CD14-positive monocyte (primary cell): ENCODE data around the gene KIF16B. TPM values are rescaled to one million over a fixed set of nuclear protein-coding genes. Genes with fewer than 3 reads are reported as not detected.

ENCODE experiments used
- DNase-seq, 3 donors: peaks; one replicate each; pipeline ENCODE4 v3.0.0-alpha.2; 2011 to 2022
- H2AFZ ChIP-seq: 2 replicates; pipeline ENCODE4 v1.6.0; 2012; ENCODE audit warnings: mild to moderate bottlenecking, low read depth, low read length, inconsistent platforms; ENCODE audit not compliant: insufficient read depth, poor library complexity, severe bottlenecking
- H3K27ac ChIP-seq, 2 donors: 1 replicate in 1 of 2; 2 replicates in 1 of 2; pipeline ENCODE4 v1.5.1; 2012 to 2013; ENCODE audit warnings: low read length in 2 of 2, control low read depth in 1 of 2, inconsistent platforms in 1 of 2, low read depth in 1 of 2, mild to moderate bottlenecking in 1 of 2
- H3K27me3 ChIP-seq, 2 donors: one replicate each; pipeline versions ENCODE4 v1.6.0 to v1.6.1; 2011 to 2013; ENCODE audit warnings: low read length in 2 of 2; ENCODE audit not compliant: control insufficient read depth in 2 of 2, insufficient read depth in 2 of 2
- H3K36me3 ChIP-seq, 2 donors: replicated peaks in 1 of 2; 1 replicate in 1 of 2; 2 replicates in 1 of 2; pipeline versions ENCODE4 v1.5.1 to v1.6.1; 2012 to 2013; ENCODE audit warnings: low read length in 2 of 2, control low read depth in 1 of 2, inconsistent platforms in 1 of 2, mild to moderate bottlenecking in 1 of 2; ENCODE audit not compliant: insufficient read depth in 2 of 2, control insufficient read depth in 1 of 2
- H3K4me1 ChIP-seq, 2 donors: 1 replicate in 1 of 2; 2 replicates in 1 of 2; pipeline versions ENCODE4 v1.5.1 to v1.6.1; 2012 to 2013; ENCODE audit warnings: low read length in 2 of 2, control low read depth in 1 of 2, inconsistent platforms in 1 of 2, mild to moderate bottlenecking in 1 of 2, moderate library complexity in 1 of 2; ENCODE audit not compliant: insufficient read depth in 2 of 2, control insufficient read depth in 1 of 2
- H3K4me2 ChIP-seq: replicated peaks from 2 replicates; pipeline ENCODE3; 2012; ENCODE audit warnings: low read length, moderate library complexity, mild to moderate bottlenecking; ENCODE audit not compliant: poor library complexity, severe bottlenecking; ENCODE audit errors: extremely low read depth
- H3K4me3 ChIP-seq, 3 experiments: fragments of 200-600 bp in 1 of 3; sonication (generic) in 1 of 3; replicated peaks in 1 of 3; 1 replicate in 2 of 3; 2 replicates in 1 of 3; pipeline ENCODE4 v1.5.1; 2011 to 2013; ENCODE audit warnings: low read length in 3 of 3, mild to moderate bottlenecking in 3 of 3, control low read depth in 2 of 3, low read depth in 2 of 3, inconsistent platforms in 1 of 3, moderate library complexity in 1 of 3
- H3K79me2 ChIP-seq: 2 replicates; pipeline ENCODE4 v1.6.0; 2012; ENCODE audit warnings: mild to moderate bottlenecking, control low read depth, inconsistent platforms, low read length, moderate library complexity; ENCODE audit not compliant: insufficient read depth
- H3K9ac ChIP-seq: 2 replicates; pipeline ENCODE4 v1.6.0; 2017; ENCODE audit warnings: low read length, mild to moderate bottlenecking; ENCODE audit not compliant: insufficient read depth, poor library complexity, severe bottlenecking
- H3K9me3 ChIP-seq, 2 donors: replicated peaks in 1 of 2; 1 replicate in 1 of 2; 2 replicates in 1 of 2; pipeline versions ENCODE4 v1.5.1 to v1.6.1; 2012 to 2013; ENCODE audit warnings: low read length in 2 of 2, control low read depth in 1 of 2; ENCODE audit not compliant: control insufficient read depth in 1 of 2, insufficient read depth in 1 of 2
- H4K20me1 ChIP-seq: 2 replicates; pipeline ENCODE4 v1.6.0; 2012; ENCODE audit warnings: mild to moderate bottlenecking, low read length, control low read depth, moderate library complexity; ENCODE audit not compliant: insufficient read depth
- H3K27ac Mint-ChIP-seq, 7 donors: one replicate each; pipeline ENCODE4 v1.8.0; 2020; ENCODE audit warnings: mild to moderate bottlenecking in 7 of 7, mixed read lengths in 7 of 7, moderate library complexity in 6 of 7, inconsistent platforms in 2 of 7
- H3K27me3 Mint-ChIP-seq, 3 donors: one replicate each; pipeline ENCODE4 v1.8.0; 2021 to 2022; ENCODE audit warnings: low read depth in 3 of 3, mild to moderate bottlenecking in 3 of 3, mixed read lengths in 3 of 3, moderate library complexity in 3 of 3, inconsistent platforms in 1 of 3
- H3K36me3 Mint-ChIP-seq, 2 donors: one replicate each; pipeline ENCODE4 v1.8.0; 2020; ENCODE audit warnings: mixed read lengths in 2 of 2, inconsistent platforms in 1 of 2, mild to moderate bottlenecking in 1 of 2
- H3K4me1 Mint-ChIP-seq: one replicate; pipeline ENCODE4 v1.8.0; 2020; ENCODE audit warnings: mild to moderate bottlenecking, mixed read lengths
- H3K4me3 Mint-ChIP-seq, 2 donors: one replicate each; pipeline ENCODE4 v1.8.0; 2020; ENCODE audit warnings: mild to moderate bottlenecking in 2 of 2, mixed read lengths in 2 of 2, moderate library complexity in 1 of 2
- H3K9me3 Mint-ChIP-seq, 7 donors: one replicate each; pipeline ENCODE4 v1.8.0; 2020 to 2022; ENCODE audit warnings: mixed read lengths in 7 of 7, mild to moderate bottlenecking in 6 of 7, moderate library complexity in 6 of 7, inconsistent platforms in 2 of 7
- CTCF ChIP-seq: fragments of 200-600 bp; IDR thresholded peaks from one replicate; pipeline ENCODE4 v1.8.0; 2022; ENCODE audit warnings: antibody characterized with exemption, mild to moderate bottlenecking
- WGBS: methylation state at CpG from one replicate; pipeline ENCODE4 v1.1.5; 2013; ENCODE audit warnings: missing lambda C conversion rate; ENCODE audit not compliant: insufficient coverage; 5-methylcytosine and 5-hydroxymethylcytosine counted together
- intact Hi-C, 2 donors: fragments of 100-400 bp; cut with micrococcal nuclease; formaldehyde crosslinking; loops; one replicate each; pipeline versions ENCODE4 v1.15.0 to v1.15.1; 2023
- polyA plus RNA-seq, 3 donors: library from polyadenylated mRNA; depleted of rRNA in 1 of 3; unstranded in 2 of 3; stranded (reverse) in 1 of 3; fragments of 300-500 nt in 2 of 3; fragments of >200 nt in 1 of 3; fragmentation: Illumina TruSeq in 2 of 3; gene quantifications; 1 replicate in 2 of 3; 2 replicates in 1 of 3; pipeline ENCODE4 v1.2.3, GENCODE V29; 2012 to 2021

Gene KIF16B
- polyA plus RNA-seq, 3 donors = 0.89 to 2.9 (median 2.8) TPM

GRCh38 chr20:16405254-16405653 lies 168.0 kb downstream of the KIF16B start:
- H3K4me1 Mint-ChIP-seq = peaks cover 2% of the 10 kb centered on the region

GRCh38 chr20:16404640-16405039 lies 168.6 kb downstream of the KIF16B start:
- no peak for DNase-seq
- peaks cover 0 to 3% (median 0%) of the 10 kb centered on the region in 3 donors for H3K27me3 Mint-ChIP-seq
- no peak overlapping the region for H3K27ac ChIP-seq
- no peaks in the 10 kb centered on the region for H3K27me3 ChIP-seq
- 93% methylated on average over 5 of the region's 9 CpGs for WGBS
- H3K9me3 ChIP-seq = no peaks in the 10 kb centered on the region
- no peak overlapping the region for H3K4me2 ChIP-seq
- no peak overlapping the region for H3K4me3 Mint-ChIP-seq
- H3K4me1 ChIP-seq = no peaks in the 10 kb centered on the region
- H3K4me1 Mint-ChIP-seq = peaks cover 2% of the 10 kb centered on the region
- peaks cover 24 to 35% of the 10 kb centered on the region in 2 donors for H3K36me3 Mint-ChIP-seq
- intact Hi-C loops = no loop called here
- no peak overlapping the region for H3K27ac Mint-ChIP-seq
- no peak overlapping the region for H3K4me3 ChIP-seq
- no peak for TF ChIP-seq CTCF
- no peaks in the 10 kb centered on the region for H4K20me1 ChIP-seq
- no peaks in the 10 kb centered on the region for H3K79me2 ChIP-seq
- H3K9me3 Mint-ChIP-seq = peaks cover 0 to 6% (median 2%) of the 10 kb centered on the region in 7 donors
- H2AFZ ChIP-seq = no peak overlapping the region
- peaks cover 2 to 29% of the 10 kb centered on the region in 2 donors for H3K36me3 ChIP-seq
- no peak overlapping the region for H3K9ac ChIP-seq

More at GRCh38 chr20:16405254-16405653, 168.0 kb downstream of the KIF16B start:
- Histone ChIP-seq H2AFZ (no peak overlapping the region), H3K27me3 (no peaks in the 10 kb centered on the region), H3K4me2 (no peak overlapping the region), H3K36me3 (peaks cover 2 to 29% of the 10 kb centered on the region in 2 donors), H3K4me1 (no peaks in the 10 kb centered on the region), H3K4me3 (no peak overlapping the region), H4K20me1 (no peaks in the 10 kb centered on the region), H3K9ac (no peak overlapping the region), H3K27ac (no peak overlapping the region), H3K9me3 (no peaks in the 10 kb centered on the region), H3K79me2 (no peaks in the 10 kb centered on the region)
- Mint-ChIP-seq H3K36me3 (peaks cover 21 to 31% of the 10 kb centered on the region in 2 donors), H3K27ac (no peak overlapping the region), H3K27me3 (peaks cover 0 to 3% (median 0%) of the 10 kb centered on the region in 3 donors), H3K9me3 (peaks cover 0 to 3% (median 2%) of the 10 kb centered on the region in 7 donors), H3K4me3 (no peak overlapping the region)
- no peak for DNase-seq
- WGBS = 90% methylated on average over 4 of the region's 6 CpGs
- TF ChIP-seq CTCF = no peak
- intact Hi-C loops = no loop called here
